Mucosa of rectum (tissue), 2 donors: Measurements from ENCODE around the gene KCNAB1.

Experiments used
- H3K27ac ChIP-seq, 2 donors: one replicate each; pipeline ENCODE4 v1.7.0; 2013; ENCODE audit warnings: inconsistent platforms in 2 of 2, low read depth in 2 of 2, low read length in 2 of 2
- H3K27me3 ChIP-seq, 2 donors: one replicate each; pipeline ENCODE4 v1.7.0; 2013; ENCODE audit warnings: low read length in 2 of 2; ENCODE audit not compliant: control insufficient read depth in 2 of 2, insufficient read depth in 2 of 2
- H3K36me3 ChIP-seq, 2 donors: one replicate each; pipeline ENCODE4 v1.7.0; 2013; ENCODE audit warnings: low read length in 2 of 2; ENCODE audit not compliant: control insufficient read depth in 2 of 2, insufficient read depth in 2 of 2
- H3K4me1 ChIP-seq, 2 donors: one replicate each; pipeline ENCODE4 v1.7.0; 2013; ENCODE audit warnings: low read length in 2 of 2, mild to moderate bottlenecking in 1 of 2; ENCODE audit not compliant: control insufficient read depth in 2 of 2, insufficient read depth in 2 of 2
- H3K4me3 ChIP-seq, 2 donors: one replicate each; pipeline ENCODE4 v1.7.0; 2013; ENCODE audit warnings: low read length in 2 of 2
- H3K9ac ChIP-seq, 2 donors: one replicate each; pipeline ENCODE4 v1.7.0; 2013; ENCODE audit warnings: low read length in 2 of 2, low read depth in 1 of 2, mild to moderate bottlenecking in 1 of 2
- H3K9me3 ChIP-seq, 2 donors: one replicate each; pipeline ENCODE4 v1.7.0; 2013; ENCODE audit warnings: low read length in 2 of 2; ENCODE audit not compliant: control insufficient read depth in 2 of 2
- donor health status: healthy.
- donor health status: Normal muscosa, but diverticular disease.

The KCNAB1 gene

GRCh38 chr3:156334841-156335545 is 214.6 kb downstream of the KCNAB1 start:
- H3K36me3 ChIP-seq = no peaks in the 10 kb centered on the region
- no peak overlapping the region for H3K27ac ChIP-seq
- H3K27me3 ChIP-seq = no peaks in the 10 kb centered on the region
- no peaks in the 10 kb centered on the region for H3K4me1 ChIP-seq
- H3K9ac ChIP-seq = no peak overlapping the region
- no peak overlapping the region for H3K4me3 ChIP-seq
- H3K9me3 ChIP-seq = no peaks in the 10 kb centered on the region

GRCh38 chr3:156339491-156339890 is 219.1 kb downstream of the KCNAB1 start:
- Histone ChIP-seq H3K4me3 (no peak overlapping the region), H3K9me3 (no peaks in the 10 kb centered on the region), H3K4me1 (no peaks in the 10 kb centered on the region), H3K27ac (no peak overlapping the region), H3K9ac (no peak overlapping the region), H3K36me3 (no peaks in the 10 kb centered on the region), H3K27me3 (no peaks in the 10 kb centered on the region)

GRCh38 chr3:156341332-156341731 is 221.0 kb downstream of the KCNAB1 start:
- Histone ChIP-seq H3K9me3 (no peaks in the 10 kb centered on the region), H3K27ac (no peak overlapping the region), H3K4me3 (no peak overlapping the region), H3K36me3 (no peaks in the 10 kb centered on the region), H3K9ac (no peak overlapping the region), H3K4me1 (no peaks in the 10 kb centered on the region), H3K27me3 (no peaks in the 10 kb centered on the region)

GRCh38 chr3:156341831-156342416 is 221.5 kb downstream of the KCNAB1 start:
- Histone ChIP-seq H3K27me3 (no peaks in the 10 kb centered on the region), H3K9me3 (no peaks in the 10 kb centered on the region), H3K36me3 (no peaks in the 10 kb centered on the region), H3K4me3 (no peak overlapping the region), H3K9ac (no peak overlapping the region), H3K27ac (no peak overlapping the region), H3K4me1 (no peaks in the 10 kb centered on the region)

- H3K36me3 ChIP-seq = no peaks in the 10 kb centered on the region
- H3K27me3 ChIP-seq = no peaks in the 10 kb centered on the region
- H3K9me3 ChIP-seq = no peaks in the 10 kb centered on the region
- H3K4me1 ChIP-seq = no peaks in the 10 kb centered on the region
- no peak overlapping the region for H3K27ac ChIP-seq
- H3K9ac ChIP-seq = no peak overlapping the region
- H3K4me3 ChIP-seq = no peak overlapping the region
Observed at GRCh38 chr3:156344215-156344614, 223.8 kb downstream of the KCNAB1 start.

- Histone ChIP-seq H3K4me3 (no peak overlapping the region), H3K9me3 (no peaks in the 10 kb centered on the region), H3K4me1 (no peaks in the 10 kb centered on the region), H3K27ac (no peak overlapping the region), H3K36me3 (no peaks in the 10 kb centered on the region), H3K27me3 (no peaks in the 10 kb centered on the region), H3K9ac (no peak overlapping the region)
Observed at GRCh38 chr3:156349111-156349510, 228.7 kb downstream of the KCNAB1 start.

- Histone ChIP-seq H3K4me3 (no peak overlapping the region), H3K27ac (no peak overlapping the region), H3K9me3 (no peaks in the 10 kb centered on the region), H3K36me3 (no peaks in the 10 kb centered on the region), H3K4me1 (no peaks in the 10 kb centered on the region), H3K9ac (no peak overlapping the region), H3K27me3 (no peaks in the 10 kb centered on the region)
Observed at GRCh38 chr3:156349978-156350377, 229.6 kb downstream of the KCNAB1 start.

- H3K36me3 ChIP-seq = no peaks in the 10 kb centered on the region
- H3K27me3 ChIP-seq = no peaks in the 10 kb centered on the region
- H3K9ac ChIP-seq = no peak overlapping the region
- H3K4me3 ChIP-seq = no peak overlapping the region
- H3K27ac ChIP-seq = no peak overlapping the region
- no peaks in the 10 kb centered on the region for H3K9me3 ChIP-seq
- no peaks in the 10 kb centered on the region for H3K4me1 ChIP-seq
Observed at GRCh38 chr3:156350781-156351180, 230.4 kb downstream of the KCNAB1 start.

GRCh38 chr3:156351783-156352182 is 231.4 kb downstream of the KCNAB1 start:
- Histone ChIP-seq H3K36me3 (no peaks in the 10 kb centered on the region), H3K9ac (no peak overlapping the region), H3K4me3 (no peak overlapping the region), H3K27me3 (no peaks in the 10 kb centered on the region), H3K9me3 (no peaks in the 10 kb centered on the region), H3K4me1 (no peaks in the 10 kb centered on the region), H3K27ac (no peak overlapping the region)

GRCh38 chr3:156352728-156353127 is 232.3 kb downstream of the KCNAB1 start:
- Histone ChIP-seq H3K27me3 (no peaks in the 10 kb centered on the region), H3K9ac (no peak overlapping the region), H3K4me1 (no peaks in the 10 kb centered on the region), H3K27ac (no peak overlapping the region), H3K36me3 (no peaks in the 10 kb centered on the region), H3K9me3 (no peaks in the 10 kb centered on the region), H3K4me3 (no peak overlapping the region)
